C4-2B (cell line): ENCODE data around the gene NFIC.
"Not testable (repeated sequence)": the region's sequence is repeated elsewhere in the genome, so short reads cannot be mapped to it uniquely, and the experiment has no call there.

Source experiments
- H3K27ac ChIP-seq: fragments of 450-650 bp; 2 replicates; pipeline ENCODE4 v1.5.1; 2017
- ZFX ChIP-seq: fragments of 450-650 bp; IDR thresholded peaks from 2 replicates; pipeline ENCODE4 v1.6.1; 2017
- TF ChIP-seq, protein P1 (sequence below): fragments of 450-650 bp; conservative IDR thresholded peaks from 2 replicates; pipeline ENCODE4 v1.5.1; 2017; ENCODE audit warnings: mild to moderate bottlenecking

NFIC gene

DNA sequence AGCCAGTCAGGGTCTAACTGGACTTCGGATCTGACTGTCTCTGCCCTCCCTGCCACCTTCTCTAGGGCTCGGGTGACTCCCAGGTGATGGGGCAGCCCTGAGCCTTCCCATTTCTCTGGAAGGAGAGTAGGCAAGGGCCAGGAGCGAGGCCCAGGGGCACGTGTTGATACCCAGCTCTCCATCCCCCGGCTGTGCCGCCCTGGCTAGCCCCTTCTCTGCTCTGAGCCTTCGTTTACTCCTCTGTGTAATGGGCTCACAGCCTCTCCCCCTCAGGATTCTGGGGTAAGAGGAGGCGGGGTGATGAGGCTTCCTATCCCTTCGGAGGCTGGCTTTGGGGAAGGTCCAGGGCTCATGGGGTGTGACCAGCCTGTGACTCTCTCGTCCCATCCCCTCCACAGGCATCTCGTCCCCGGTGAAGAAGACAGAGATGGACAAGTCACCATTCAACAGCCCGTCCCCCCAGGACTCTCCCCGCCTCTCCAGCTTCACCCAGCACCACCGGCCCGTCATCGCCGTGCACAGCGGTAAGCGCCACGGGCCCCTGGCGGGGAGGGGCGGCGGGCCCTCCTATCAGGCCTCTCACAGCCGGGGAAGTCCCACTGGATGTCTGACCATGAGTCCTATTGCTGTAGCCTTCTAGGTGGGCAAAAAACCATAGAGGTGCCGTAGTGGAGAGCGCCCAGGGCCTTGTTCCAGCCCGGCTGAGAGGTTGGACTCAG lies 82.4 kb downstream of the NFIC start:
- H3K27ac ChIP-seq, result no peak overlapping the region

DNA sequence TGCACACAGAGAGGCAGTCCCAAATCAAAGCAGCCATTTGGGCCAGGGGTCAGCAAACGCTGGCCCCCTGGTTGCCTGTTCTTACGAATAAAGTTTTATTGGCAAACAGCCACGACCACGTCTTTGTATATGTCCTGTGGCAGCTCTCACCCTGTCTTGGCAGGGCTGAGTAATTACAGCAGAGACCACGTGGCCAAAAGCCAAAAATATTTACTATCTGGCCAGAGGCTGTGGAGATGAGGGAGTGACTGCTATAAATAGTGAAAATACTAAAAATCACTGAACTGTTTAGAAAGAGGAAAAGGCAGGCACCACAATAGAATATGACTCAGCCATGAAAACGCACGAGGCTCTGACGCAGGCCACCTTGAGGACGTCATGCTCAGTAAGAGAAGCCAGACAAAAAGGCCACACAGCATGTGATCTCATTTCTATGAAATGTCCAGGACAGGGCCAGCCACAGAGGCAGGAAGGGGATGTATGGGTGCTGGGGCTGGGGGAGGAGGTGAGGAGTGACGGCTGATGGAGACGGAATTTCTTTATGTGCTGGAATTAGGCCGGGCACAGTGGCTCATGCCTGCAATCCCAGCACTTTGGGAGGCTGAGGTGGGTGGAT lies 84.5 kb downstream of the NFIC start:
- TF ChIP-seq, protein P1, sequence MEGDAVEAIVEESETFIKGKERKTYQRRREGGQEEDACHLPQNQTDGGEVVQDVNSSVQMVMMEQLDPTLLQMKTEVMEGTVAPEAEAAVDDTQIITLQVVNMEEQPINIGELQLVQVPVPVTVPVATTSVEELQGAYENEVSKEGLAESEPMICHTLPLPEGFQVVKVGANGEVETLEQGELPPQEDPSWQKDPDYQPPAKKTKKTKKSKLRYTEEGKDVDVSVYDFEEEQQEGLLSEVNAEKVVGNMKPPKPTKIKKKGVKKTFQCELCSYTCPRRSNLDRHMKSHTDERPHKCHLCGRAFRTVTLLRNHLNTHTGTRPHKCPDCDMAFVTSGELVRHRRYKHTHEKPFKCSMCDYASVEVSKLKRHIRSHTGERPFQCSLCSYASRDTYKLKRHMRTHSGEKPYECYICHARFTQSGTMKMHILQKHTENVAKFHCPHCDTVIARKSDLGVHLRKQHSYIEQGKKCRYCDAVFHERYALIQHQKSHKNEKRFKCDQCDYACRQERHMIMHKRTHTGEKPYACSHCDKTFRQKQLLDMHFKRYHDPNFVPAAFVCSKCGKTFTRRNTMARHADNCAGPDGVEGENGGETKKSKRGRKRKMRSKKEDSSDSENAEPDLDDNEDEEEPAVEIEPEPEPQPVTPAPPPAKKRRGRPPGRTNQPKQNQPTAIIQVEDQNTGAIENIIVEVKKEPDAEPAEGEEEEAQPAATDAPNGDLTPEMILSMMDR, result no peak
- no peak for TF ChIP-seq ZFX
- no peak overlapping the region for H3K27ac ChIP-seq

More for the DNA sequence above, 82.4 kb downstream of the NFIC start:
- no peak for TF ChIP-seq ZFX
- TF ChIP-seq, protein P1, result no peak

DNA sequence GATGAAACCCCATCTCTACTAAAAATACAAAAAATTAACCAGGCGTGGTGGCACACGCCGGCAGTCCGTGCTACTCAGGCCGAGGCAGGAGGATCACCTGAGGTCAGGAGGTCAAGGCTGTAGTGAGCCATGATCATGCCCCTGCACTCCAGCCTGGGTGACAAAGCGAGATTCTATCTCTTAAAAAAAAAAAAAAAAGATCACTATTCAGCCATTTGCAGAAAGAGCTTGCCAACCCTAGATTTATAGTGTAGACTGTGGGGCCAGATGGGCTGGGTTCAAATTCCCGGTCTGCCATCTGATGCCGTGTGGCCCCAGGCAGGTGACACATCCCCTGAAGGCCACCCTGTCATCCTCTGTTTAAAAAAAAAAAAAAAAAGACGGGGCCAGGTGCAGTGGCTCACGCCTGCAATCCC lies 85.1 kb downstream of the NFIC start:
- TF ChIP-seq, protein P1, result no peak
- TF ChIP-seq ZFX, result no peak
- H3K27ac ChIP-seq, result no peak overlapping the region

DNA sequence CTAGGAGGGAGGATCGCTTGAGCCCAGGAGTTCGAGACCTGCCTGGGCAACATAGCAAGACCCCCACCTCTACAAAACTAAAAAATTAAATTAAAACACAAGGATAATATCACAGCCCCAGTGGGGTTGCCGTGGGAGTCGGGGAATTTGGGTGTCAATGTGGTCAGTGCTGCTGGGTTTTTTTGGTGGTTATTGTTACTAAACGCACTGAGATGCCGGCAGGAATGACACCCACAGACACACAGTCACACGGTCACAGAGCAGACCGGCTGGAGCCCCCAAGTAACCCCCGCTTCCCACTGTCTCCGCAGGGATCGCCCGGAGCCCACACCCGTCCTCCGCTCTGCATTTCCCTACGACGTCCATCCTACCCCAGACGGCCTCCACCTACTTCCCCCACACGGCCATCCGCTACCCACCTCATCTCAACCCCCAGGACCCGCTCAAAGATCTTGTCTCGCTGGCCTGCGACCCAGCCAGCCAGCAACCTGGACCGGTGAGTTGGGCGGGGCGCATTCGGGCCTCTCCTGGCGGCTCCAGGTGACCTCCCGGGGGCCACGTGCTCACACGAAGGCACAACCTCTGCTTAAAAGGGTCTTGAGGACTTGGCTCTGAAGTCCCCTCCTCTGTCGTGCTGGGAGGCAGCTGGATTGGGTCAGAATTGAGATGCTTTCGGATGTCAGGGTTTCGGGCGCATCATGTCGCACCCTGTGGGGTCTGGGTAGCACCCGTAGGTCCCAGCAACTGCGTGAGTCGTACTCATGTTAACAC lies 86.0 kb downstream of the NFIC start:
- no peak overlapping the region for H3K27ac ChIP-seq
- no peak for TF ChIP-seq ZFX
- TF ChIP-seq, protein P1, result no peak

DNA sequence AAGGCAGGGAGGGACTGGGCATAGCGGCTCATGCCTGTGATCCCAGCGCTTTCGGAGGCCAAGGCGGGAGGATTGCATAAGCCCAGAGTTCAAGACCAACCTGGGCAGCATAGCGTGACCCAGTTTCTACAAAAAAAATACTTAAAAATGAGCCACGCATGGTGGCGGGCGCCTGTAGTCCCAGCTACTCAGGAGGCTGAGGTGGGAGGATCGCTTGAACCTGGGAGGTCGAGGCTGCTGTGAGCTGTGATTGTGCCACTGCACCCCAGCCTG lies 86.5 kb downstream of the NFIC start:
- not testable (repeated sequence) for H3K27ac ChIP-seq

DNA sequence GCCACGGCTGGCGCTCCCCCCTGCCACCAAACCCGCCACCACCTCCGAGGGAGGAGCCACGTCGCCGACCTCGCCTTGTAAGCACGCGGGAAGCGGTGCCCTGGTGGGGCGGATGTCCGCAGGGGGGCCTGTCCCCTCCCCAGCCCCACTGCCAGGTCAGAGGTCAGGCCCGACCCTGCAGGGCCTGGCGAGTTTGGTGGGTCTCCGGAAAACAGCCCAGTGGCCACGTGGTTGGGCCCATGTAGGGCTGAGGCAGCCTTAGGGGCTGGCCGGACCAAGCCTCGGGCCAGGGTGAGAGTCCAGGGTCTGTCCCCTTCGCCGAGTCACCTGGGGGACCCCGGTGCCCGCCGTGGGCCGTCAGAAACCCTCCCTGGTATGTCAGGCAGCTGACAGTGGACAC lies 87.5 kb downstream of the NFIC start:
- TF ChIP-seq, protein P1, result no peak
- TF ChIP-seq ZFX, result no peak

DNA sequence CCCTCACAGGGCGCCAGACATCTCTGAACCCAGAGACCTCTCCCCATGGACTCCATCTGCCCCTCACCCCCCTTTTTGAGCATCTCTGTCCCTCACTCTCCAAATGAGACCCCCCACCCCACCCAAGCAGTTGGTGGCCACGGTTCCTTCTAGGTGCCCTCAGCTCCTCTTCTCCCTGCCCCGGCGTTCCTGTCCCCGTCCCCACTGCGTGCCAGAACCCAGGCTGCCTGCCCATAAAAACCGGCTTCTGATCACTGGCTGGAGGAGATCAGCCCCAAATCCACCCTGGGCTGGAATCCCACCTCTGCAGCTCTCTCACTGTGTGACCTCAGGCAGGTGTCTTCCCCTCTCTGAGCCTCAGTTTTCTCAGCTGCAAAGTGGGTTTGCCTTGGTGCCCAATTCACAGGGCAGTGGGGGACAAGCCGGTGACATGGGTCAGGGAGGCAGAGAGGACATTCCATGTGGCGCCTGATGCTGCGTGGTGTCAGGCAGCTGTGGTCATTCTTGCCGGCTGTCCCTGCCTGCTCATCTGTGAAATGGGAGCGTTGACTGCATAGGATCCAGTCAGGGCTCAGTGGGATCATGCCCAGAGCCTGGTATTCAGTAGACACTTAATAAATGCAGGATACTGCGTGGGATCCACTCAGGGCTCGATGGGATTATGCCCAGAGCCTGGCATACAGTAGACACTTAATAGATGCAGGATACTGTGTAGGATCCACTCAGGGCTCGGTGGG lies 88.4 kb downstream of the NFIC start:
- no peak overlapping the region for H3K27ac ChIP-seq
- no peak for TF ChIP-seq ZFX
- TF ChIP-seq, protein P1, result no peak

More for the DNA sequence above, 87.5 kb downstream of the NFIC start:
- H3K27ac ChIP-seq, result no peak overlapping the region
